ENCODE results near the gene NYNRIN.

NYNRIN gene

GRCh38 chr14:24376448-24377070 is 22.2 kb upstream of the NYNRIN start:
- Histone ChIP-seq H3K14ac (ENCODE audit: low read length in 2 of 2) (no peak overlapping the region), H3K18ac (ENCODE audit: low read depth in 1 of 2, low read length in 2 of 2) (no peak overlapping the region), H3K27ac (ENCODE audit: low read length, poor library complexity, severe bottlenecking) (no peak overlapping the region), H3K4ac (ENCODE audit: low read depth in 1 of 2, low read length in 2 of 2) (no peak overlapping the region), H4K8ac (ENCODE audit: low read length) (no peak overlapping the region), H4K91ac (ENCODE audit: low read length) (no peak overlapping the region), H2BK5ac (ENCODE audit: low read depth, low read length, poor library complexity, severe bottlenecking) (no peak overlapping the region), H3K27me3 (ENCODE audit: control insufficient read depth in 1 of 2, insufficient read depth in 1 of 2, low read length in 2 of 2) (no peaks in the 10 kb centered on the region), H3K4me3 (ENCODE audit: insufficient read depth in 1 of 2, low read depth in 1 of 2, low read length in 2 of 2) (no peak overlapping the region), H2AFZ (ENCODE audit: low read depth, low read length) (no peak overlapping the region), H3K9ac (ENCODE audit: low read length) (no peak overlapping the region), H2BK120ac (ENCODE audit: low read depth, low read length) (no peak overlapping the region), H3K4me2 (ENCODE audit: low read length, poor library complexity, severe bottlenecking) (no peak overlapping the region), H3K9me3 (ENCODE audit: control insufficient read depth, low read length) (no peaks in the 10 kb centered on the region), H3K36me3 (ENCODE audit: control insufficient read depth in 1 of 2, insufficient read depth in 2 of 2, low read depth in 1 of 2, low read length in 2 of 2) (peaks cover 58 to 75% of the 10 kb centered on the region in 2 experiments), H2BK12ac (ENCODE audit: low read length in 2 of 2) (no peak overlapping the region), H2AK5ac (ENCODE audit: low read length, severe bottlenecking) (no peak overlapping the region), H3K23ac (ENCODE audit: low read length in 2 of 2) (no peak overlapping the region), H2BK15ac (ENCODE audit: low read depth, poor library complexity, severe bottlenecking) (no peak overlapping the region), H3K4me1 (ENCODE audit: control insufficient read depth, insufficient read depth, low read depth, low read length) (peaks cover 5% of the 10 kb centered on the region), H3K79me1 (replicated peaks; ENCODE audit: low read length, poor library complexity, severe bottlenecking) (no peaks in the 10 kb centered on the region)
- no peak for DNase-seq
- 70% methylated on average over 11 of the region's 16 CpGs for WGBS

- WGBS: 87% methylated on average over 7 of the region's 7 CpGs
- no peak for DNase-seq
- H3K14ac ChIP-seq (ENCODE audit: low read length in 2 of 2): no peak overlapping the region
Observed at GRCh38 chr14:24377126-24377525, 21.7 kb upstream of the NYNRIN start.

GRCh38 chr14:24377657-24378056 is 21.1 kb upstream of the NYNRIN start:
- no peak overlapping the region for H2BK12ac ChIP-seq (ENCODE audit: low read length in 2 of 2)
- H3K18ac ChIP-seq (ENCODE audit: low read depth in 1 of 2, low read length in 2 of 2): no peak overlapping the region
- no peaks in the 10 kb centered on the region for H3K9me3 ChIP-seq (ENCODE audit: control insufficient read depth, low read length)
- H3K4me2 ChIP-seq (ENCODE audit: low read length, poor library complexity, severe bottlenecking): no peak overlapping the region
- H3K4ac ChIP-seq (ENCODE audit: low read depth in 1 of 2, low read length in 2 of 2): no peak overlapping the region
- H3K27me3 ChIP-seq (ENCODE audit: control insufficient read depth in 1 of 2, insufficient read depth in 1 of 2, low read length in 2 of 2): no peaks in the 10 kb centered on the region
- DNase-seq: no peak
- WGBS: 81% methylated on average over 2 of the region's 2 CpGs
- no peak overlapping the region for H3K23ac ChIP-seq (ENCODE audit: low read length in 2 of 2)
- peaks cover 54 to 64% of the 10 kb centered on the region in 2 experiments for H3K36me3 ChIP-seq (ENCODE audit: control insufficient read depth in 1 of 2, insufficient read depth in 2 of 2, low read depth in 1 of 2, low read length in 2 of 2)
- no peak overlapping the region for H2BK15ac ChIP-seq (ENCODE audit: low read depth, poor library complexity, severe bottlenecking)
- no peak overlapping the region for H2AFZ ChIP-seq (ENCODE audit: low read depth, low read length)
- H3K79me1 ChIP-seq (replicated peaks; ENCODE audit: low read length, poor library complexity, severe bottlenecking): no peaks in the 10 kb centered on the region
- no peak overlapping the region for H4K8ac ChIP-seq (ENCODE audit: low read length)
- no peak overlapping the region for H4K91ac ChIP-seq (ENCODE audit: low read length)
- H3K14ac ChIP-seq (ENCODE audit: low read length in 2 of 2): no peak overlapping the region
- no peak overlapping the region for H3K4me3 ChIP-seq (ENCODE audit: insufficient read depth in 1 of 2, low read depth in 1 of 2, low read length in 2 of 2)
- no peak overlapping the region for H3K9ac ChIP-seq (ENCODE audit: low read length)
- no peak overlapping the region for H2AK5ac ChIP-seq (ENCODE audit: low read length, severe bottlenecking)
- H2BK120ac ChIP-seq (ENCODE audit: low read depth, low read length): no peak overlapping the region
- H3K4me1 ChIP-seq (ENCODE audit: control insufficient read depth, insufficient read depth, low read depth, low read length): peaks cover under 1% of the 10 kb centered on the region
- no peak overlapping the region for H2BK5ac ChIP-seq (ENCODE audit: low read depth, low read length, poor library complexity, severe bottlenecking)
- H3K27ac ChIP-seq (ENCODE audit: low read length, poor library complexity, severe bottlenecking): no peak overlapping the region

More at GRCh38 chr14:24377126-24377525, 21.7 kb upstream of the NYNRIN start:
- no peak overlapping the region for H3K23ac ChIP-seq (ENCODE audit: low read length in 2 of 2)
- no peak overlapping the region for H3K4me2 ChIP-seq (ENCODE audit: low read length, poor library complexity, severe bottlenecking)
- H4K91ac ChIP-seq (ENCODE audit: low read length): no peak overlapping the region
- no peak overlapping the region for H2BK5ac ChIP-seq (ENCODE audit: low read depth, low read length, poor library complexity, severe bottlenecking)
- H3K79me1 ChIP-seq (replicated peaks; ENCODE audit: low read length, poor library complexity, severe bottlenecking): no peaks in the 10 kb centered on the region
- H2AK5ac ChIP-seq (ENCODE audit: low read length, severe bottlenecking): no peak overlapping the region
- no peak overlapping the region for H4K8ac ChIP-seq (ENCODE audit: low read length)
- no peak overlapping the region for H3K27ac ChIP-seq (ENCODE audit: low read length, poor library complexity, severe bottlenecking)
- H3K36me3 ChIP-seq (ENCODE audit: control insufficient read depth in 1 of 2, insufficient read depth in 2 of 2, low read depth in 1 of 2, low read length in 2 of 2): peaks cover 58 to 70% of the 10 kb centered on the region in 2 experiments
- H2BK15ac ChIP-seq (ENCODE audit: low read depth, poor library complexity, severe bottlenecking): no peak overlapping the region
- peaks cover 5% of the 10 kb centered on the region for H3K4me1 ChIP-seq (ENCODE audit: control insufficient read depth, insufficient read depth, low read depth, low read length)
- H3K4ac ChIP-seq (ENCODE audit: low read depth in 1 of 2, low read length in 2 of 2): no peak overlapping the region
- no peak overlapping the region for H3K4me3 ChIP-seq (ENCODE audit: insufficient read depth in 1 of 2, low read depth in 1 of 2, low read length in 2 of 2)
- H3K9me3 ChIP-seq (ENCODE audit: control insufficient read depth, low read length): no peaks in the 10 kb centered on the region
- no peak overlapping the region for H3K9ac ChIP-seq (ENCODE audit: low read length)
- H3K18ac ChIP-seq (ENCODE audit: low read depth in 1 of 2, low read length in 2 of 2): no peak overlapping the region
- no peaks in the 10 kb centered on the region for H3K27me3 ChIP-seq (ENCODE audit: control insufficient read depth in 1 of 2, insufficient read depth in 1 of 2, low read length in 2 of 2)
- no peak overlapping the region for H2BK12ac ChIP-seq (ENCODE audit: low read length in 2 of 2)
- H2BK120ac ChIP-seq (ENCODE audit: low read depth, low read length): no peak overlapping the region
- no peak overlapping the region for H2AFZ ChIP-seq (ENCODE audit: low read depth, low read length)

GRCh38 chr14:24378327-24378726 is 20.5 kb upstream of the NYNRIN start:
- Histone ChIP-seq H3K9me3 (ENCODE audit: control insufficient read depth, low read length) (no peaks in the 10 kb centered on the region), H3K14ac (ENCODE audit: low read length in 2 of 2) (no peak overlapping the region), H3K27me3 (ENCODE audit: control insufficient read depth in 1 of 2, insufficient read depth in 1 of 2, low read length in 2 of 2) (no peaks in the 10 kb centered on the region), H3K79me1 (replicated peaks; ENCODE audit: low read length, poor library complexity, severe bottlenecking) (no peaks in the 10 kb centered on the region), H2BK5ac (ENCODE audit: low read depth, low read length, poor library complexity, severe bottlenecking) (no peak overlapping the region), H4K8ac (ENCODE audit: low read length) (no peak overlapping the region), H3K36me3 (ENCODE audit: control insufficient read depth in 1 of 2, insufficient read depth in 2 of 2, low read depth in 1 of 2, low read length in 2 of 2) (peaks cover 49 to 58% of the 10 kb centered on the region in 2 experiments), H3K4me1 (ENCODE audit: control insufficient read depth, insufficient read depth, low read depth, low read length) (no peaks in the 10 kb centered on the region), H3K4ac (ENCODE audit: low read depth in 1 of 2, low read length in 2 of 2) (no peak overlapping the region), H2BK12ac (ENCODE audit: low read length in 2 of 2) (no peak overlapping the region), H3K4me2 (ENCODE audit: low read length, poor library complexity, severe bottlenecking) (no peak overlapping the region), H2BK15ac (ENCODE audit: low read depth, poor library complexity, severe bottlenecking) (no peak overlapping the region), H3K9ac (ENCODE audit: low read length) (no peak overlapping the region), H4K91ac (ENCODE audit: low read length) (no peak overlapping the region), H3K23ac (ENCODE audit: low read length in 2 of 2) (no peak overlapping the region), H2AK5ac (ENCODE audit: low read length, severe bottlenecking) (no peak overlapping the region), H3K27ac (ENCODE audit: low read length, poor library complexity, severe bottlenecking) (no peak overlapping the region), H2AFZ (ENCODE audit: low read depth, low read length) (no peak overlapping the region), H3K18ac (ENCODE audit: low read depth in 1 of 2, low read length in 2 of 2) (no peak overlapping the region), H2BK120ac (ENCODE audit: low read depth, low read length) (no peak overlapping the region), H3K4me3 (ENCODE audit: insufficient read depth in 1 of 2, low read depth in 1 of 2, low read length in 2 of 2) (no peak overlapping the region)
- no peak for DNase-seq
- WGBS: 84% methylated on average over 3 of the region's 3 CpGs
